Activated T-helper 1 cell treated with anti-CD3 and anti-CD28 coated beads, Interleukin-2, amount 50 U/mL, for 16 hours (primary cell): Measurements from ENCODE around the gene CCDC190.
"Not testable (repeated sequence)": the region's sequence is repeated elsewhere in the genome, so short reads cannot be mapped to it uniquely, and the experiment has no call there.

Experiments used
- DNase-seq, 2 donors: peaks; one replicate each; pipeline ENCODE4 v3.0.0-alpha.2; 2020; ENCODE audit warnings: low read depth in 1 of 2, low spot score in 1 of 2

The CCDC190 gene

DNA sequence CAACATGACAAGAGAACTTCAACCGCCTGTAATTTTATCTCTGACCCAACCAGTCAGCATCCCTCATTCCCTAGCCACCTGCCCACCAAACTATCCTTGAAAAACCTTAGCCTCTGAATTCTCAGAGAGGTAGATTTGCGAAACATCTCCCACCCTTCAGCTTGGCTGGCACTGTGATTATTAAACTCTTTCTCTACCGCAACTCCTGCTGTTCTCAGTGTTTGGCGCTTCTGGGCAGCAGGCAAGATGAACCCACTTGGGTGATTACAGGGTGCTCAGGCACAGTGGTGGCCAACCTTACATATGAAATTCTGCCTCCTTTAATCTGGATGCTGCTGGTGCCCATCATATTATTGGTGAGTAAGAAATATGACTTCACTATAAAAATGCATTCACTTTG lies 22.1 kb downstream of the CCDC190 start:
- no peak for DNase-seq

DNA sequence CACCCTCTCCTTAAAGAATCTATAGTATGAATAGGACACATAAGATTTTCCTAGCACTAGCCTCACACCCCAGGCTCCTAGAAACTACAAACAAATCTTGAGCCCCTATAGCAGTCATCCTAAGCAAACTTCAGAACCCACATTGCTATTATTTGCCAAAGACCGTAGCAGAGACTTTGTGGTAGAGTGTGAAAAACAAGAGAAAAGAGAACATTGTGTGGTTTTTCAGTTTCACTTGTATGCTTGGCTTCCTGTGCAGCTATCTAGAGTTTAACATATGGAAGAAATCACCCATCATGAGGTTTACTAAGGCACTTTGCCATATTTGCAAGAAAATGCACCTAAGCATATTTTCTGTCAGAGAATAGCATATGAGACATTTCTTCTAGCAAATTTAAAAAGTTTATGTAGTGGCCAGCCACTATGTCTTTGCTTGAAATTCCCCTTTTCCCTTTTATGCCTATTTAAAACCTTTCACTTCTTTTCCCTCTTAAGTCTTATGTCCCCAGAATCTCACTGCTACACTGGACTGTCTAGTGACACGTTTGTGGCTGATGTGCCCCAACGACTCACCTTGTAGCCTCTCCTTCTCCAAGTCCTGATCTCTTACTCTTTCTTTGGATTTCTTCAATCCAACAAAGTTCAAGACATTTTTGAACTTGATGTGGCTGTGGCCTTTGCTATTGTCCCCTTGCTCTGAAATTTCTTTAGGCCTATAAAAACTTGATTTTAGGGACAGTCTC lies 25.6 kb downstream of the CCDC190 start:
- DNase-seq: no peak

DNA sequence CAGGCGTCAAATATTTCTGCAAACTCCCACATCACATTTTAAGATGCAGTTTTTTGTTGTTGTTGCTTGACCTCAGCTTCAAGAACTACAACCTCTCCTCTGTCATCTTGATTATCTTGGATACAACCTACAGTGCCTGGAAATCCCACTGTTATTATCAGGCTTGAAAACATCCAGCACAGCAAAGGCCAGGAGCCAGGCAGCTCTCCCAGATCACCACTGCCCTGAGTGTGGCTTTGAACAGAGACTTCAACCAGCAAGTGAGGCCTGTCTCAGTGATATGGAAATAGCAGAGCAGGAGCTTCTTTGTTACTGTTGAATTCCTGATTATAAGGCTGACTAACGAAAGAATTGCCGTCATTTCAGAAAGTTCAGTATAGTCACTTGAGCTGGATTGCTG lies 28.5 kb downstream of the CCDC190 start:
- no peak for DNase-seq

- DNase-seq: no peak
These were observed 31.7 kb downstream of the CCDC190 start for GRCh38 chr1:162829268-162829667.

DNA sequence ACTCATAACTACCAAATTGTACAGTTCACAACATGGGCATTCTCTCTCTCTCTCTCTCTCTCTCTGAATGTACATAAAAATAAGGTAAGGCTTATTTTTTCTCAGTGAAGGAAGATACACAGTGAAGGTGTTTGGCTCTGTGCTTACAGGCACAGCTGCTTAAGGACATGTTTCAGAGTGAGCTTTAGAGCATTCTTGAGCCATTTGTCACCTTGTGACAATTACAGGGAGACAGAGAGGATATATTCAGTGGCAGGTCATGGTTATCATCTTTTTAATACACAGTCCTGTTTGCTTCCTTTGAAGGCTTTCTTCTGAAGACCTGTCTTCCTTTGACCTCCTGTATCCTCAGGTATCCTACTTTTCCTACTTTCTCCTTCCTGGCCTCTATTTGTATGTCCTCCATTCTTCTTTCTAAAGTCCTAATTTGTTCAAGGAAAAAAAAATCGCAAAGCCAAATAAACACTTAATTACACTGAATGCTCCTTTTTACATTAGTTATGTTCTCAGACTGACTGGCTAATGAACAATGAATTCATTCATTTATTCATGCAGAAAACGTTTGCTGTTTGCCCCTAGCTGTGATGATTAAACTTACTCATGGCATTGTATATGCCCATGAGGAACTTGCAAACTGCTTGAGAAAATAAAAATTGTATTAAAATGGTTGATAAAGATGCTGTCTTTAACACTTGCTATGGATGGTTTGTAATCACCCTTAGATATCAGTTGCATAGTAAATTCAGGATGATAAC lies 37.0 kb downstream of the CCDC190 start:
- no peak for DNase-seq

DNA sequence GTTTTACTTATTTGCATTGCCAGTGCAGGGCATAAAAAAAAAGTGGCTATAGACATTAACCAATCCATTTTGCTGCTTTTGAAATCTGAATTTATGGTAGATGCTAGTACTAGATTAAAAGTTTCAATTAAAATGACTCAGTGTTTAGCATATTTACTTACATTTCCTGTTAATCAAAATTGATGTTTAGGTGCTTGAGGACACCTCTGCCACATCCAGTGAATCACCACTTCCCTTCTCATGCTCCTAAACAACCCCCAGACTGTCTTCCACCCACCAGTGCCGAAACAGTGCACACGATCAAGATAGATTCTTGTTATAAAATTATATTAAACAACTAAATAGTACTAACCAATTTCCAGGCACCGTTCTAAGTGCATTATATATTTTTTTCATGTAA lies 37.7 kb downstream of the CCDC190 start:
- DNase-seq: no peak

DNA sequence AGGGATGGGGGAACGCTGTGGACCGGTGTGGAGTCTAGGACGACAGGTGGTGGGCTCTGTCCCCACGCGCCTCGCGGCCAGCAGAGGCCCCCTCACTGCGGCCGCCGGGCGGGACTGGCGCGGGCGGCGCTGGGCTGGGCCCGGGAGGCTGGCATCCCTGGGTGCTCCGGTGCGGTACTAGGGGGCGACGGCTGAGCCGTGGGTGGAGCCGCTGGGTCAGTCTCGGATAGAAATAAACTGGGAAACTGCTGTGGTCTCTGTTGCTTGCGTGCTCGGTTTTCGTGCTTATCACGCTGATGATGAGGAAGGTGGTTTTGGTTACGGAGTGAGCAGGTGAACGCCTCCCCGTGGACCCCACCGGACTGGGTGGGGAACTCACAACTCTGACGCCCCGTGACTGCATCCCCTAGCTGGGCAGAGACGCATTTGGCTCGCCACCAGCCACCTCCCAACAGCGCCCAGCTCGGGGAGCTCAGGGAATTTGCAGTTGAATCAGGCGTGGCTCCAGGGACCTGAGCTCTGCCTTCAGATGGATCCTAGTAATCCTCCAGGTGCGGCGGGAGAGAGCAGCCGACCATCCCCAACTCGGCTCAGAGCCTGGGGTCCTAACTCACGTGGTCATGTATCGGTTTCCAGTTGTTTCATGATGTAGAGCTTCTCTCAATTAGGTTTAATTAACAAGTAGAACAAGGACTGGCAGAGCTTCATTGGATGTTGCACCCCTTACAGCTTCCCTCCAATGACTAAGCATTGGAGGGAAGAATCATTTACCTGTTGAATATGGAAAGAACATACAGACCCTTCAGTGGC lies 38.4 kb downstream of the CCDC190 start:
- no peak for DNase-seq

DNA sequence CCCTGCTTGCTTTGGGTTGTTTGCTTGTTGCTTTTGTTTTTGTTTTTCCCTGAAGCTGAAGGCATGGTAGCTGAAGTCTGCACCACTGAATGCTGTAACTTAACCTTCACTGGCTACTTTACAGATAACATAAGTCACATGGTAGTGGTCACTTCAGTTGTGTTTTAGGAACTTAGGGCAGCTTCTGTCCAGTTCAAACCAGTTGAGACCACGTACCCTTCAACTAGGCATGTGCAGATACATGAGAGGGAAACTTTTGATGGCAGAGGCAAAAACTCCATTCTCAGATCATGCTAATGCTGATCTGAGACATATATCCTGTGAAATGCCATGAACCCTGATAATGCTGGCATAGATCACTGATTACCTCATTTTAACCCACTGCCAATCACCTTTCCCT lies 42.3 kb downstream of the CCDC190 start:
- not testable (repeated sequence) for DNase-seq

DNA sequence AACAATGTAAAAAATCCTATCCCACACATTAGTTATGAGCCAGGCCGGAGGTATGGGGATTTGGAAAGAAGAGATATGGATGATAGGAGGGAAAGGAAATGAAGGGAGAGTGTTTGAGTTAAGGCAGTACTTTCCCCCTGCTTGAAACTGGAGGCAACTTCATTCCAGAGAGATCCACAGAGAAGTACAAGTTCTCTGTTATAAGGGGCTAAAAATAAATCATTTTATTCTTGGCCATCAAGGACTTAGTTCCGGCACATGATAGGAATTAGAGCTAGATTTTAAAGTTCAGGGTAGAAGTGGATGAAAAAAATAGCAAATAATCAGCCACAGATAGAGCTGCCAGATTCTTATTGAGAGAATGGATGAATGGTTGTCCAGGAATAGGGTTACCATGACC lies 42.8 kb downstream of the CCDC190 start:
- not testable (repeated sequence) for DNase-seq

GRCh38 chr1:162812357-162812756 lies 48.6 kb downstream of the CCDC190 start:
- not testable (repeated sequence) for DNase-seq

- not testable (repeated sequence) for DNase-seq
These were observed 53.5 kb downstream of the CCDC190 start for GRCh38 chr1:162807503-162807902.
